Measurements from ENCODE around the gene NUP50. TPM values are rescaled to one million over a fixed set of nuclear protein-coding genes. Genes with fewer than 3 reads are reported as not detected.

The NUP50 gene
- total and polyA plus RNA-seq, 2 experiments from 2014 or later: 21.1 to 57.7 TPM

DNA sequence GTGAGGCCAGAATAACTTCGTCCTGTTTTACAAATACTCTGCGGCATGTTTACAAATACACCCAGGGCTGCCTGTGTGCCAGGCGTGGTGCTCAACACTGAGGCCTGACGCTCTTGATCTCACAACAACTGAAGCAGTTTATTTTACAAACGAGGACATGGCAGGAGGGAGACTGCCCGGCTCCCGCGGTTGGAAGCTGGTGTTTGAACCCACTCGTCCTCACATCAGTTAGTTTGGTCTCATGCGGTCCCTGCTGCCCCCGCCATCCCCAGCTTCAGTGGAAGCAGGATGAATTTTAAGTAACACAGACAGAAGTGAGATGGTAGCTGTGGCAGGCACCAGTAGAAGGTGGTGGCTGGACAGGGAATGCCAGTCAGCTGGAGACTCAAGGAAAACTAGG is 60.6 kb downstream of the NUP50 start:
- no peak overlapping the region for H3K27ac ChIP-seq
- peaks cover 3% of the 10 kb centered on the region for H3K4me1 ChIP-seq (ENCODE audit: low read depth)
- H3K9me3 ChIP-seq (ENCODE audit: low read depth): no peaks in the 10 kb centered on the region
- no peaks in the 10 kb centered on the region for H3K27me3 ChIP-seq
- TF ChIP-seq, protein P1, sequence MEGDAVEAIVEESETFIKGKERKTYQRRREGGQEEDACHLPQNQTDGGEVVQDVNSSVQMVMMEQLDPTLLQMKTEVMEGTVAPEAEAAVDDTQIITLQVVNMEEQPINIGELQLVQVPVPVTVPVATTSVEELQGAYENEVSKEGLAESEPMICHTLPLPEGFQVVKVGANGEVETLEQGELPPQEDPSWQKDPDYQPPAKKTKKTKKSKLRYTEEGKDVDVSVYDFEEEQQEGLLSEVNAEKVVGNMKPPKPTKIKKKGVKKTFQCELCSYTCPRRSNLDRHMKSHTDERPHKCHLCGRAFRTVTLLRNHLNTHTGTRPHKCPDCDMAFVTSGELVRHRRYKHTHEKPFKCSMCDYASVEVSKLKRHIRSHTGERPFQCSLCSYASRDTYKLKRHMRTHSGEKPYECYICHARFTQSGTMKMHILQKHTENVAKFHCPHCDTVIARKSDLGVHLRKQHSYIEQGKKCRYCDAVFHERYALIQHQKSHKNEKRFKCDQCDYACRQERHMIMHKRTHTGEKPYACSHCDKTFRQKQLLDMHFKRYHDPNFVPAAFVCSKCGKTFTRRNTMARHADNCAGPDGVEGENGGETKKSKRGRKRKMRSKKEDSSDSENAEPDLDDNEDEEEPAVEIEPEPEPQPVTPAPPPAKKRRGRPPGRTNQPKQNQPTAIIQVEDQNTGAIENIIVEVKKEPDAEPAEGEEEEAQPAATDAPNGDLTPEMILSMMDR (IDR thresholded peaks at IDR 0.05; ENCODE audit: low read depth, low read length): no peak
- DNase-seq (ENCODE audit: low read depth in 1 of 2, low spot score in 1 of 2): no peak
- no peaks in the 10 kb centered on the region for H3K36me3 ChIP-seq
- H3K4me3 ChIP-seq: no peak overlapping the region

- no peak for DNase-seq (ENCODE audit: low read depth in 1 of 2, low spot score in 1 of 2)
- TF ChIP-seq, protein P1 (IDR thresholded peaks at IDR 0.05; ENCODE audit: low read depth, low read length): no peak
These were observed 61.4 kb downstream of the NUP50 start for GRCh38 chr22:45224988-45225731.

DNA sequence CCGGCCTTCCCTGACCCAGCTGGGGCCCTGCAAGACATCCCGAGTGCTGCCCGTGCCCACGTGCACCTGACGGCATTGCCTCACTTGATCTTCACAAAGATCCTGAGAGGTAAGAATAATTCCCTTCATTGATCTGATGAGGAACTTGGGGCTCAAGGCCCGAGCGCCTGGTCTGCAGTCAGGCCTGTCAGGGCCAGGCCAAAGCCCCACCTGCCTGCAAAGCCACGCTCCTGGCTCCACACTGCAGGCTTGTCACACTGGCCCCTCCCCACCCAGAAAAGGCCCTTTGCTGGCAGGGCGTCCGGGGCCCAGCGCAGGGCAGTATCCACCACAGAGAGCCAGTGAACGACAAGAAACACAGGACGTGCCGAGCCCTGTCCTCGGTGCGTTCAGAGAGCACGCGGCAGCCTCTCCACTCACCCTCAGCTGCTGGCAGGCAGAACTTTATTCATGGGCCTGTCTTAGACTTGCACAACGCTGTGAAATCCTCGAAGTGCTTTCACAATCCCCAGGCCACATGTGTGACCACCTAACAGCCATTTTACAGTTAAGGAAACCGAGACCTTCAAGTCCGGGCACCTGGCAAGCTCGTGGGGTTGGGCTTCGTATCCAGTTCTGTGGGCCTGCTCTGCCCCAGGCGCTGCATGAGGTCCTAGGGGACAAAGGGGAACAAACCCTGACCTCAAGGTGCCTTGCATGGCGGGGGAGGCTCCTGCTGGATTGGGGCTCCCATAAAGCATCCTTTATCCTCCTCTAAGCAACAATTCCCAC is 62.2 kb downstream of the NUP50 start:
- Histone ChIP-seq H3K27ac (no peak overlapping the region), H3K4me3 (no peak overlapping the region), H3K4me1 (ENCODE audit: low read depth) (peaks cover 3% of the 10 kb centered on the region), H3K36me3 (no peaks in the 10 kb centered on the region), H3K9me3 (ENCODE audit: low read depth) (no peaks in the 10 kb centered on the region), H3K27me3 (no peaks in the 10 kb centered on the region)
- peak in 1 of 2 donors; percentile 75 for DNase-seq (ENCODE audit: low read depth in 1 of 2, low spot score in 1 of 2)
- TF ChIP-seq, protein P1 (IDR thresholded peaks at IDR 0.05; ENCODE audit: low read depth, low read length): no peak

More at GRCh38 chr22:45224988-45225731, 61.4 kb downstream of the NUP50 start:
- H3K9me3 ChIP-seq (ENCODE audit: low read depth): no peaks in the 10 kb centered on the region
- H3K27ac ChIP-seq: no peak overlapping the region
- H3K4me1 ChIP-seq (ENCODE audit: low read depth): peaks cover 3% of the 10 kb centered on the region
- no peak overlapping the region for H3K4me3 ChIP-seq
- no peaks in the 10 kb centered on the region for H3K36me3 ChIP-seq
- H3K27me3 ChIP-seq: no peaks in the 10 kb centered on the region

- TF ChIP-seq, protein P1 (IDR thresholded peaks at IDR 0.05; ENCODE audit: low read depth, low read length): no peak
- H3K4me3 ChIP-seq: no peak overlapping the region
- DNase-seq (ENCODE audit: low read depth in 1 of 2, low spot score in 1 of 2): peak in 1 of 2 donors; percentile 43
- no peaks in the 10 kb centered on the region for H3K36me3 ChIP-seq
- H3K9me3 ChIP-seq (ENCODE audit: low read depth): no peaks in the 10 kb centered on the region
- H3K27me3 ChIP-seq: no peaks in the 10 kb centered on the region
- H3K4me1 ChIP-seq (ENCODE audit: low read depth): peaks cover 3% of the 10 kb centered on the region
- no peak overlapping the region for H3K27ac ChIP-seq
These were observed 62.9 kb downstream of the NUP50 start for GRCh38 chr22:45226503-45227186.

DNA sequence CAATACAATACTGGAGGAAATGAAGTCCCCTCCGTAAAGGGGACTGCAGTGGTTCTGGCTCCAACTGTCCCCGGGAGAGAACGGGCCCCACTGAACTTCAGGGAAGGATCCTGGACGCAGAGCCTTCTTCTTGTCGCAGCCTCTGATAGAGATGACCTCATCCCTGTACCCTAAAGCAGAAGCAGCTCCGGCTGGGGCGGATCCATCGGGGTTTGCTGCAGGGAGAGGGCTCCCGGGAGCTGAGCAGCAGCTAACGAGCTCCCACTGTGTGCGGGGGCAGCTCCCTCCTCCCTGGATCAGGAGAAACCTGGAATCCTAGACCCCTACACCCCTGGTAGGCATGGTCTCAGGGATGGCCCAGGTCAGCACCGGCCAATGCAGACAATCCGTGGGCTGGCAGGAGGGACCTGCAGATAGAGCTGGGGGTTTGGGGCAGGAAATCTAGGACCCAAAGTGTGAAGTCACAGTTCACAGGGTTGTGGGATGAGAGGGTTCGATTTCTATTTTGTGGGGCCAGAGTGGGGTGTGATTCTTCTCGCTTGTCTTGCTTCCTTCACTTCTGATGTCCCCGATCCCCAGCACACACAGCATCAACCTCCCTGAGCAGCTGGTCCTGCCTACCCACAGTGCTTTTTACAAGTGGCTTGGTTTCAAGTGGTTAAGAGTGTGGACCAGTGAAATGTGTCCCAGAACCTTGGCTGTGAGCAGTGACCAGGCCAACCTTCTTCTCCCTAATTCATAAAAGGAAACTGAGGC is 64.1 kb downstream of the NUP50 start:
- no peak for DNase-seq (ENCODE audit: low read depth in 1 of 2, low spot score in 1 of 2)
- H3K36me3 ChIP-seq: no peaks in the 10 kb centered on the region
- H3K9me3 ChIP-seq (ENCODE audit: low read depth): no peaks in the 10 kb centered on the region
- H3K4me3 ChIP-seq: no peak overlapping the region
- TF ChIP-seq, protein P1 (IDR thresholded peaks at IDR 0.05; ENCODE audit: low read depth, low read length): no peak
- no peak overlapping the region for H3K27ac ChIP-seq
- H3K4me1 ChIP-seq (ENCODE audit: low read depth): no peaks in the 10 kb centered on the region
- H3K27me3 ChIP-seq: no peaks in the 10 kb centered on the region
